COLO668 (cell line): ENCODE data around the gene CUZD1.
"Not testable (repeated sequence)": the region's sequence is repeated elsewhere in the genome, so short reads cannot be mapped to it uniquely, and the experiment has no call there.

Source experiments
- DNase-seq: peaks from one replicate; lab custom pipeline; 2025; ENCODE audit not compliant: unreplicated experiment; lab: John Stamatoyannopoulos, UW

The CUZD1 gene, protein sequence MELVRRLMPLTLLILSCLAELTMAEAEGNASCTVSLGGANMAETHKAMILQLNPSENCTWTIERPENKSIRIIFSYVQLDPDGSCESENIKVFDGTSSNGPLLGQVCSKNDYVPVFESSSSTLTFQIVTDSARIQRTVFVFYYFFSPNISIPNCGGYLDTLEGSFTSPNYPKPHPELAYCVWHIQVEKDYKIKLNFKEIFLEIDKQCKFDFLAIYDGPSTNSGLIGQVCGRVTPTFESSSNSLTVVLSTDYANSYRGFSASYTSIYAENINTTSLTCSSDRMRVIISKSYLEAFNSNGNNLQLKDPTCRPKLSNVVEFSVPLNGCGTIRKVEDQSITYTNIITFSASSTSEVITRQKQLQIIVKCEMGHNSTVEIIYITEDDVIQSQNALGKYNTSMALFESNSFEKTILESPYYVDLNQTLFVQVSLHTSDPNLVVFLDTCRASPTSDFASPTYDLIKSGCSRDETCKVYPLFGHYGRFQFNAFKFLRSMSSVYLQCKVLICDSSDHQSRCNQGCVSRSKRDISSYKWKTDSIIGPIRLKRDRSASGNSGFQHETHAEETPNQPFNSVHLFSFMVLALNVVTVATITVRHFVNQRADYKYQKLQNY

DNA sequence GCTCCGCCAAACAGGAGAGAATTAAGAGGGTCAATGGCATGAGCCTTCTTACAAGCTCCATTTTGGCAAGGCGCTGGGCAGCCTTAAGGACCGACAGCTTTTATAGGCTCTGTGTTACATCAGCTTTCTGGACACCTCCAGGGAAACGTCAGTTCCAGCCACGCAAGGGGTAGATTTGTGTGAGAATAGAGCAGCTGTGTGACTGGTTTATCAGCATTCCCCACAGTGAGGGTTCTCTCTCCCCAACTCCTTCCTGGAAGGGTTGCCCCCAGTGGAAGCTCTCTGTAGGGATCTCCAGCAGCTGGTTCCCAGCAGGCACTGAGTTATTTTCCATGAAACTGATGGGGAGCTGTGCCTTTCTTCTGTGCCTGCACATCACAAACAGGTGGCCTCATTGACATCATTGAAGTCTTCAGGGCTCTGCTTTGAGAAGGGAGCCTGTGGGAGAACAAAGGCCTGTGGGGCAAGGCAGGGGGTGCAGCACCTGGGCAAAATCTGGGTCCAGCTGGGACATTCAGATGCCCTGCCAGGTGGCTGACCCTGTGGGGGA lies at the start of gene CUZD1:
TSS of gene CUZD1 (minus strand) at position 75 of the 550 bp plus-strand sequence. CDS start at position 61, 14 bp downstream.
- DNase-seq, result peak; percentile 40

DNA sequence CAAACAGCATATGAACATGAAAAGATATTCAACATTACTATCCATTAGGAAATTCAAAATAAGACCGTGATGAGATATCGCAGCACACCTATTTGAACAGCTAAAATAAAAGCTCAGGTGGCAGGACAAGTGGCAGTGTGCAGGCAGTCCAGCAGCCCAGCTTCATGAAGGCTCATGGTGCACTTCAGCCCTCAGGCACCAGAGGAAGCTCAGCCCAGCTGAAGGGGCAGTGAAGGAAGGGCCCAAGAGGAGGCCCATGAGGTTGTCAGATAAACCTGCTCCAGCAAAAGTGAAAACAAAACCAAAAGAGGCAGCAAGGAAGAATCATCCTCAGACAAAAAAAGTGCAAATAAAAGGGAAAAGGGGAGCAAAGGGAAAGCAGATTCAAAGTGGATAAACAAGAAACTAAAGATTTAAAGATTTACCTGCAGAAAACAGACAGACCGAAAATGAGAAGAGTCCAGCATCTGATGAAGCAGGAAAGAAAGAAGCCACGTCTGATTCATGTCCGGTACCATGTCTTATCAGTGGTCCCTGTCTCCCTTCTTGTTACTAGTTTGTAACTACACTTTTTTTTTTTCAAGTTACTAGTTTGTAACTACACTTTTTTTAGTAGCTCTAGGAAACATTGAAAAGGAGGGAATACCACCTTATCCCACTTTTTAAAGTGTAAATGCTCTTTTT lies 48.7 kb upstream of the CUZD1 start:
- no peak for DNase-seq

DNA sequence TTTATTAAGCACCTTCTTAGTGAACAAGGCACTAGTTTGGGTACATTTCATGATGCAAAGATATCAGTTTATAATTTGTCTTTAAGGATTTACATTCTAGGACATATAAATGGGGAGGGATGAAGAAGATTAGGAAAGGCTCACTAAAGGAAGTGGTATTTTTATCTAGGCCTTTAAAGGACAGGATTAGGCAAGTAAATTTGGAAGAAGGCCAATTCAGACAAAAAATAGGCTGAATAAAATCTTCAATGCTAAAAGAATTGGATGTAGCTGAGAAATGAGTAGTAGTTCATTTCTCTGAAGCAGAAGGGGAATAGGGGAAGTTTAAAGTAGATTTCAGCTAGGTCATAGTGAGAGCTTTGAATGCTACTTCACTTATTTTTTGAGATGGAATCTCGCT lies 38.5 kb upstream of the CUZD1 start:
- no peak for DNase-seq

DNA sequence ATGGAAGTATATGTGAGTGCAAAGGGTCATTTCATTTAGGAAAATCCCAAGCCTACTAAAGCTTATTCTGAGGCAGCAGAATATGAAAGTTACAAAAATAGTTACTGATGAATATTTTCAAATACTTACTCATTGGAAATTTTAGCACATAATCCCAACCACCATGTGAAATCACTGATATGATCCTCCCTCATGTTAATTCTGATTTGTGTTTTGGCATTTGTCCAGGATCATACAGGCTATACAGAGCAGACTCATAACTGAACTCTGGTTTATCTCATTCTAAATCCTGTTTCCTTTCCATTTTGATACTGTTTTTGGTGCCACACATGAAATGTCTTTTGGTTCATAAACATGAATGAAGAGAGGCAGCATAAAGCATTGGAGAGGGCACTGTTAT lies 37.1 kb upstream of the CUZD1 start:
- no peak for DNase-seq

DNA sequence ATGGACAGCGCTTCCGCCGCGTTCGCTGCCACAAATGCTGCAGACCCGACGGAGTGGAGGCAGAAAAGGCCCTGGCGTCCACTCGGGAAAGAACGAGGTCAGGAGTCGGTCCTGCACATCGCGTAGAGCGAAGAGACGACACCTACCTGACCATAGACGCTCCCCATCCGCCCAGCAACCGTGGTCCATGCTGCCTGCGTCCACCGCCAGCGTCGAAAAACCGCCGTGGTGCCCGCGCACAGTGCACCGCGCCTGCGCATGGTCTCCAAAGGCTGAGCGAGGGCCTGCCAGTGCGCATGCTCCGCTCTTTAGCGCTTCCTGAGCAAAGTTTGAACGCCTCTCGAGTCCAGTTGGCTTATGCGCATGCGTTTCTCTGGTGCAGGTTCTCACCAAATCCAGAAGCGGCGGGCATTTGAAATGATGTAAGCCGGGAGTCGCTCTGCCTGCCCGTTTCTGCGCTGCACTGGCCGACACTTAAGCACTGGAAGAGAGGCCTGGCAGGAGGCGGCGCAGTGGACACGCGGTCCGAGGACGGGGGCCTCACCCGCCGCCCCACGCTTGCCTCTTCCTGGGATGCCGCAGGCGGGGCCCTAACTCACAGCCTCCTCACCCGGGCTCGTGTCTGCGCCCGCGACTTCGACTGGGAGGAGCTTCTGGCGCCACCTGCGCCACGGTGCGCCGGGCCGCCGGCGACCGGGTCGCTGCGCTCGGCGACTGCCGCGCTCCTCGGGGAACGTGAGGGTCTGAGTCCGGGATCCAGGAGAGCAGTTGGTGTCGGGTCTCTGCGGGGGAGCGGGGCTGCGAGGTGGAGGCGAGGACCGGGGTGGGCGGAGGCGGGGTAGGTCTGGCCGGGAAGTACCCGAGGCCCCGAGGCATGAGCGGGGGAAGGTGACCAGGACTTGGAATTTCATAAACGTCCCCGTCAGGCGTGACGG lies 33.9 kb upstream of the CUZD1 start, which contains the start of gene FAM24B:
TSS of gene FAM24B (minus strand) at position 243 of the 935 bp plus-strand sequence. CDS start 29,066 bp downstream, outside the sequence.
- peak; percentile 93 for DNase-seq

DNA sequence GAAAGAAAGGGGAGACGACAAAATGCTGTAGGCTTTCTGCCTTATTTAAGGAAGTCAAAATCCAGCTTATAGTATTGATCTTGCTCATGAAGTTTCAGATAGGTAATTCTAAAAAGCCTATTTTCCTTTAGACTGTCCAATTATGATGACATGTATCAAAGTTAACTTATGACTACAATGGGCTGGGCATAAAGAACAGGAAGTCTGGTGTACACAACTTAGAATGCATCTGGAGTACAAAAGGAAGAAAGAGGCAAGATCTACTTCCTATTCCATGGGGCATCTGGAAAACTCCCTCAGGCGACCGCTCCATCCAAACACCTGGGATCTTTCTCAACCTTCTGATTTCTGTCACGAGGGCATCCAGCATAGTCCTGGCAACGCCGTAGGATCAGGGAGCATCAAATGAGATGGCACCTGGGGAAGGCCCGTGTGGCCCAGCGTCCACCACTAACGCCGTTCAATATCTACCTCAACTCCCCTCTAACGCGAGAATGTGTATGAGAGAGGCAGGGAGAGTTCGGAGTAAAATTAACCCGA lies 33.2 kb upstream of the CUZD1 start:
- peak; percentile 50 for DNase-seq

DNA sequence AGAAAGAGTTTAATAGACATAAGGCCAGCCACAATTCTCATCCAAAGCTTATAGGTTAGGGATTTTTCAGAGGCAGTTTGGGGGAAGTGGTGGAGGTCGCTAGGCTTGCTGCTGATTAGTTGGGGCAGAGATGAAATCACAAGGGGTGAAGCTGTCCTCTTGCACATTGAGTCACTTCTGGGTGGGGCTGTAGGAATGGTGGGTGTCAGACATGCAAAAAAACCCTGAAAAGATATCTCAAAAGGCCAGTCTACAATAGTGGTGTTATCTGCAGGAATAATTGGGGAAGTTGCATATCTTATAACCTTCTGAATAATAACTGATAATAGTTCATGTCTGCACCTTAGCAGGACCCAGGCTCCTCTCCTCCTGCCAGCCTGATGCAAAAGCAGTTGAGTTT lies 31.6 kb upstream of the CUZD1 start:
- no peak for DNase-seq

DNA sequence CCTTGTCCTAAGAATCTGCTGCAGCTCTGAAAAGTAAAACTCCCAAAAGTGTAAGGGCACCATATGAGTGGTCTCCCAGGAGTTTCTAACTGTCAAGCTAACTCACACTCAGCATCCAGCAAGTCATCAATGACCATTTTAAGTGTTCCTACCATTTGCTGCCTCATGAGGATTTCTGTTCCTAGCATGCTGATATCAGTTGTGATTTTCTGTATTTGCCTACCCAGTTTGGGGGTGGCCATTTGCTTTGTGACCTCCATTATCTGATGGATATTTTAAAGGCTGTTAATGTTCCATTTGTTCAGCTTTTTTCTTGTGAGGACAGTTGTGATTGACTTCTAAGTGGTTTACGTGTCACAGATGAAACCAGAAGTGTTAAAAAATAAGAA lies 30.8 kb upstream of the CUZD1 start:
- no peak for DNase-seq

DNA sequence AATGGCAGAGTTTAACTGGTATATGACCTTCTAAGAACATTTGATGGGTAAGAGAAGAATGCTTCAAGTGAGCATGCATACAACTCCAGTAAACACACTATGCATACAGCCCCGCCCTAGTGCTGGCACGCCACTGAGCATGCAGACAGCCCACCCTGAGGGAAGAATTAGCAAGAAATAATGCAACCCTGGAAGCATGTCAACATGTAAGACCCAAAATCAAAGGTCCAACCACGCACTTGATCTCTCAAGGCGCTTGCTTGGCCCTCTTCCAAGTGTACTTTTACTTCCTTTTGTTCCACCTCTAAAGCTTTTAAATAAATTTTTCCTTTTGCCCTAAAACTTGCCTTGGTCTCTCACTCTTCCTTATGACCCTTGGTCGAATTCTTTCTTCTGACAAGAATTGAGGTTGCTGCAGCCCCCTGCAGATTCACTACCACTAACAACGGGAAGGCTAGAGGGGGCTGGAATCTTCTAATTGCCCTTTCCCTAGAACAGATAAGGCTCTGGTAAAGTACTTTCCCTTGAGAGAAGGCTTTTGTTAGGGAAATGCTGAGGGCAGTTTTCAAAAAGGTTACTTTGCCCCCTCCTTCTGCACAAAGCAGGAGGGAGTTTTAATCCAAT lies 30.3 kb upstream of the CUZD1 start:
- DNase-seq, result no peak

DNA sequence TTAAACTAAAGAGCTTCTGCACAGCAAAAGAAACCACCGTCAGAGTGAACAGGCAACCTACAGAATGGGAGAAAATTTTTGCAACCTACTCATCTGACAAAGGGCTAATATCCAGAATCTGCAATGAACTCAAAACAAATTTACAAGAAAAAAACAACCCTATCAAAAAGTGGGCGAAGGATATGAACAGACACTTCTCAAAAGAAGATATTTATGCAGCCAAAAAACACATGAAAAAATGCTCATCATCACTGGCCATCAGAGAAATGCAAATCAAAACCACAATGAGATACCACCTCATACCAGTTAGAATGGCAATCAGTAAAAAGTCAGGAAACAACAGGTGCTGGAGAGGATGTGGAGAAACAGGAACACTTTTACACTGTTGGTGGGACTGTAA lies 26.3 kb upstream of the CUZD1 start:
- DNase-seq, result not testable (repeated sequence)

DNA sequence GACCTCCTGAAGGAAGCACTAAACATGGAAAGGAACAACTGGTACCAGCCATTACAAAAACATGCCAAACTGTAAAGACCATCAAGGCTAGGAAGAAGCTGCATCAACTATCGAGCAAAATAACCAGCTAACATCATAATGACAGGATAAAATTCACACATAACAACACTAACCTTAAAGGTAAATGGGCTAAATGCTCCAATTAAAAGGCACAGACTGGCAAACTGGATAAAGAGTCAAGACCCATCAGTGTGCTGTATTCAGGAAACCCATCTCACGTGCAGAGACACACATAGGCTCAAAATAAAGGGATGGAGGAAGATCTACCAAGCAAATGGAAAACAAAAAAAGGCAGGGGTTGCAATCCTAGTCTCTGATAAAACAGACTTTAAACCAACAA lies 23.1 kb upstream of the CUZD1 start:
- DNase-seq, result not testable (repeated sequence)

DNA sequence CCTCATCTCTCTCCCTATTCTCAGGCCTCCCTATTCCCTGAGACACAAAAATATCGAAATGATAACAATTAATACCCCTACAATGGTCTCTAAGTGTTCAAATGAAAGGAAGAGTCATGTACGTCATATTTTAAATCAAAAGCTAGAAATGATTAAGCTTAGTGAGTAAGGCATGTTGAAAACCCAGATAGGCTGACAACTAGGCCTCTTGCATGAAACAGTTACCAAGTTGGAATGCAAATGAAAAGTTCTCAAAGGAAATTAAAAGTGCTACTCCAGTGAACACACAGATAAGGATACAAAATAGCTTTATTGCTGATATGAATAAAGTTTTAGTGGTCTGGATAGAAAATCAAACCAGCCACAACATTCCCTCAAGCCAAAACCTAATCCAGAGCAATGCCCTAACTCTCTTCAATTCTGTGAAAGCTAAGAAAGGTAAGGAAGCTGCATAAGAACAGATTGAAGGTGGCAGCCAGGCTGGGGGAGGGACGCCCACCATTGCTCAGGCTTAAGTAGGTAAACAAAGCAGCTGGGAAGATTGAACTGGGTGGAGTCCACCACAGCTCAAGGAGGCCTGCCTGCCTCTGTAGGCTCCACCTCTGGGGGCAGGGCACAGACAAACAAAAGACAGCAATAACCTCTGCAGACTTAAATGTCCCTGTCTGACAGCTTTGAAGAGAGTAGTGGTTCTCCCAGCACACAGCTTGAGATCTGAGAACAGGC lies 21.3 kb upstream of the CUZD1 start:
- DNase-seq, result not testable (repeated sequence)

DNA sequence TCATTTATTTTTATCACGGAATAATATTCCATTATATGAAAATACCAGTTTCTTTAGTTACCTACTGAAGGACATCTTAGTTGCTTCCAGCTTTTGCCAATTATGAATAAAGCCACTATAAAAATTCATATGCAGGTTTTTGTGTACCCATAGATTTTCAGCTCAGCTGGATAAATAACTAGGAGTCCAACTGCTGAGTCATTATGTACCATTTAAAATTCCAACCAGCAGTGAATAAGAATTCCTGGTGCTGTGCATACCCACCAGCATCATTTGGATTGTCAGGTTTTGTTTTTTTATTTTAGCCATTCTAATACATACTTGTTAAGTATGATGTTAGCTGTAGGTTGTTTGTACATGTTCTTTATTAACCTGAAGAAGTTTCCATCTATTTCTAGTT lies 19.2 kb upstream of the CUZD1 start:
- no peak for DNase-seq

DNA sequence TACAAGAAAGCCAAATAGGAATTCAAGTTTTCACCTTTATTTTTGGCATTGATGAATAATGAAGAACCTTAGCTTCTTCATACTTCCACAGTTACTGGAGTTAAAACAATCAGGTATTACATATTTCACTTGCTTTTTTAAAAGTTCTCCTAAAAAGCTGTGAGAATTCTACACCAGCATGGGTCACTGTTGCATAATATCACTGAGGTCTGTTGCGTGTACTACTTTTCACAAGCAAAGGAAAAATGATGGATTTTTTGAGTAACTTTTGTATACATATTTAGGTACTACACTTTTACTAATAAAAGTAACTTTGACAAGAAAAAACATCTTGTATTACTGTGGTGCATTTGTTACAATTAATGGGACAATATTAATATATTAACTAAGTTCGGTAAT lies 18.5 kb upstream of the CUZD1 start:
- no peak for DNase-seq

DNA sequence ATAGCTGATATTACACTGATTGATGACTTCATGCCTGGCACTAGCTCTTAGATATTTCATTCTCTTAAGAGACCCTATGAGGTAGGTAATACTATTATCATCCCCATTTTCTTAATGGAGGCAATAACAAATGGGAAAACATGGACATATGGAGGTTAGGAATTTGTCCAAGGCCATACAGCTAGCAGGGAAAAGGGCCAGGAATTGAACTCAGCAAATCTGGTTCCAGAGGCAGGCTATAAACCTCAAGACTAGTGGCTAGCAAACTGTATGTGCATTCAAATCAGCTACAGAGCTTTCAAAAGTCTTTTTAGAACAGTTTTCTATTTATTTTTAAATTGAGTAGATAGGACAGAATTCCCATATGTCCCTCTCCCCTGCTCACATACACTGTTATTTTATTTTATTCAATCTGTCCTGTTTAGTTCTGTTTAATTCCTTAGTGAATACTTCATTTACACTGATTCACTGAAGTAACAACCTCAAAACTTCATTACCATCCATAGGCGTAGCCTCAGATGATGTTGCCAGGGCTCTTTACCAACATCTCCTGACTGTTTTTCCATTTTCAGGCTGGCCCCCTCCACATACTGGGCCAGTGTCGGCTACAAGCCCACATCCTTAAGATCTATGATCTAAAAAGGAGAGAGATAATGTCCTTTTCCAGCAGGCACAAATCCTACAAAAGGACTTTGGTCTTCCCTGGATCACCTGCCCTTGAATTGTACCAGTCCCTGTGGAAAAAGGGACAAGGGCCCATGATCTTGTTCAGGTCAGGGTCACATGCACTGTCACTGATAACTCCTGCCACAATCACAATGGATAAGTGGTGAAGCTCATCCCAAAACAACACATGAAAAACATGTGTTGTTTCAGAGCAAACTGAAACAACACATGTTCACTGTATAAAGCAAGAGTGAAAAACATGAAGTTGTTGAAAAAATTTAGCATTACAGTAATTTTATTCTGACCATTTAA lies 17.8 kb upstream of the CUZD1 start:
- no peak for DNase-seq

DNA sequence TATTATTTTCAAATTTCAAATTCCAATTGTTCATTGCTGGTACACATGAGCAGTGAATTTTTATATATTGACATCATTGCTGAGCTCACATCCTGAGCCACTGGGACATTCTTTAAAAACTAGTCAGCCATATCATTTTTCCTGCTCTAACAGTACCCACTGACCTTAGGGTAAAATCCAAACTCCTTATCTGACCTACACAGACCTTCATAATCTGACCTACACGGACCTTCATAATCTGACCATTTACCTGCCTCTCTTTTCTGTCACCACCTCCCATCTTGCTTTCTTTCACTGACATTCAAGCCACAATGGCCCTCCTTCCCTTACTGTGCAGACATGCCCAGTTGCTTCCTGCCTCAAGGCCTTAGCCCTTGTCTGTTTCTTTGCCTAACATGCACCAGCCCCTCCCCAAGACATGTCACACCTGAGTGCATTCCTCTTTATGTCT lies 16.1 kb upstream of the CUZD1 start:
- no peak for DNase-seq

DNA sequence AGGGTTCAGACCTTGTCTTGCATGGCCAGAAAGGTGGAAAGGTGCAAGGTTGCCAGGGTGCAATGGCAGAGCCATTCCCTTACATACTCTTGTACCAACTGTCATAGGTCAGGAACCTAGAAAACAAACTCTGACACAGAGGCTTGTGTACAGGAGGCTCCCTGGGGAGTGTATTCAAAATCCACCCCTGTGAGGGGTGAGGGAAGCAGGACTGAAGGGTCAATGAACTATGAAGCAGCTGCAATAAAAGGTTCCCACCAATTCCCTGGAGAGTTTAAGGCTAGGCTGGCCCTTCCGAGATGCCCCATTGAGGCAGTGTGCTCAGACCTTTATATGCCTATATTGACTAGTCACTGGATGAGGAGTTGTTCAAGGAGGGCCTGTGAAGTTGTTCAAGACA lies 13.9 kb upstream of the CUZD1 start:
- DNase-seq, result no peak

DNA sequence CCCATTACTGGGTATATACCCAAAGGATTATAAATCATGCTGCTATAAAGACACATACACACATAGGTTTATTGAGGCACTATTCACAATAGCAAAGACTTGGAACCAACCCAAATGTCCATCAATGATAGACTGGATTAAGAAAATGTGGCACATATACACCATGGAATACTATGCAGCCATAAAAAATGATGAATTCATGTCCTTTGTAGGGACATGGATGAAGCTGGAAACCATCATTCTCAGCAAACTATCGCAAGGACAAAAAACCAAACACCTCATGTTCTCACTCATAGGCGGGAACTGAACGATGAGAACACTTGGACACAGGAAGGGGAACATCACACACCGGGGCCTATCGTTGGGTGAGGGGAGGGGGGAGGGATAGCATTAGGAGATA lies 12.4 kb upstream of the CUZD1 start:
- DNase-seq, result not testable (repeated sequence)
